Activated gamma-delta T cell treated with Interleukin-2 at 50 U/mL for 16 hours (primary cell): ENCODE measurements around the gene MKI67.

Experiments used
- DNase-seq: peaks from one replicate; pipeline ENCODE4 v3.0.0-alpha.2; 2020

MKI67 gene

DNA sequence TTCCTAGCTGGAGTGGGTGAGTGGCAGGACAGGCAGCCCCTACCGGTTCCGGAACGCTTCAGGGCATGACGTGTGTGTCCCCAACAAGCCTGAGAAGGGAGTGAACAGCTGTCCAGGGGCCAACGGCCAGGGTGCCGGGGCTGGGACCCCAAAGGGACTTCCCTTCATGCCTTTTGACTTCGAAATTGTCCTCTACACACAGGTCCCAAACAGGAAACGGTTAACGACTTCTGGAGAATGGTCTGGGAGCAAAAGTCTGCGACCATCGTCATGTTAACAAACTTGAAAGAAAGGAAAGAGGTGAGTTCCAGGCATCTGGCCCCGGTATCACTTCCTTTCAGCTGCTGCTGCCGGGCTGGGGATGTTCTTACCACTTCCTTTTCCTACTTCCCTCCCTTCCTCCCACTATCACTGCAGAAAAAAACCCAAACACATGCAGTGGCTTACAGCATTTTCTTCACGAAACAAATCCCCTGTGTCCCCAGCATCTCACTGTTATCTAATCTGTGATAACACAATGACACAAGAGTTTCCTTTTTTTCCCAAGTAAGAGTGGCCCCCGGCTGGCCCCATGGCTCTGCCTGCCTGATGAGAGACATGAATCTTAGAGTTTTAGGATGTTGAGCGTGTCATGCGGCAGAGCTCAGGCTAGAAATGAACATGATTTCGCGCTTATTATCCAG, 63.2 kb downstream of the MKI67 start:
- DNase-seq = peak; percentile 50

DNA sequence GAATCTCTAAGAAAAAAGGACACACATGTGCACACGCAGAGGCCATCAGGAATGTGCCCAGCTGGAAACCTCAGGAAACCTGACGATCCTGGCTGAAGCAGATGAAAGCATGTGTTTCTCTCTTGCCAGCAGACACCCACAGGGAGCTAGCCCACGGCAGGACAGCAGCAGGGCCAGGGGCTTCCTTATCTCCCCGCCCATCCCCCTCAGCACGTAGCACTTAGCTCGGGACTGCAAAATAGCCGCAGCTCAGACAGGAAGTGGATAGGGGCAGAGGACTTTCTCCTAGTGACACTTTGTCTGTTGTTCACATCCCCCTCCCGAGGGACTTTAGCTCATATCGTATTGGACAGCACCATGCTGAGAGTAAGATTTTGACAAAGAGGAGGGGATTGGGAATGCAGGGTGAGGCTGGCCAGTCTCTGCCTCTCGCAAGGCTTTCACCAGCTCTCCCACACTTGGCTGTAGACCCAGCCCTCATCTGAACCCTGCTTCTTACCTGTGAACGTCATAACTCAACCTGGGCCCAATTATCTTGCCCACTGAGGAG, 63.8 kb downstream of the MKI67 start:
- no peak for DNase-seq

DNA sequence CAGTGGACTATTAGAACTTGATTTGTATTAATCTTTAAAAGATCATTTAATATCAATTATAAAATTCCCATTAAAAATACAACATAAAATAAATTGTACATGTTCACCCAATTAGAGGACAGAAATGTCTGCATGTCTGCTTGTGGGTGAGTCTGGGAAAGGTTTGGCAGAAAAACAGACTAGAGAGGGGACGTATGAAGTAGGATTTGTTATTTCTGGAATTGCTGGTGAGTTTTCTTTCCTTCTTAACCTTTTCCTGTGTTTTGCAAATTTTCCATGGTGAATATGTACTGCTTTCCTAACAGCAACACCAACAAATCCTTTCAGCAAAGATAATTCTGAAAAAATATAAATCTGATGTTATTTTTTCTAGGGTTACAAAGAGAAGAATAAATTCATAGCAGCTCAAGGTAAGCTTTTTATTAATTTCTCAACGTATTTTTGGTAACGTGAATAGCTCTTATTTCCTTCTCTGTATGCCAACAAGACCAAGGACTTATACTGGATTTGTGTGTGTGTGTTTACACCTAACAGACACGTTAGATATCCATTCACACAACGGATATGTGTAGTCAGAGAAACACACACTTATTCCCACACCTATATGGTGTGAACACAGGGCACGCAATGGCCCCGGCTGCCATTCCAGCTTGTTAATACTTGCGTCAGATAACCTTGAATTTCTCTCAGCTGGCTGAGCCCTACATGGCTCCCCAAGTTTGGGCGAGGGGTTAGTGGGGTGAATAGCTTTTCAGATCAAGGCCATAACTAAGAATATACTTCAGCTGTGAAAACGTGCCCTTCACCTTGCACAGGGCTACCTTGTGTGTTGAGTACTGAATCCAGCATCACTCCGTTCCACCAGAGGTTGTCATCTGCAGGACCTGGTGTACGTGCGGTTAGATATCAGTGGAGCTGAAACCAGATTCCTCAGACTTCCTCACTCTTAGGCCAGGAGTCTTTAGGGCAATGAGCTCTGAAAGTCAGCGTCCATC, 64.6 kb downstream of the MKI67 start:
- DNase-seq = no peak

DNA sequence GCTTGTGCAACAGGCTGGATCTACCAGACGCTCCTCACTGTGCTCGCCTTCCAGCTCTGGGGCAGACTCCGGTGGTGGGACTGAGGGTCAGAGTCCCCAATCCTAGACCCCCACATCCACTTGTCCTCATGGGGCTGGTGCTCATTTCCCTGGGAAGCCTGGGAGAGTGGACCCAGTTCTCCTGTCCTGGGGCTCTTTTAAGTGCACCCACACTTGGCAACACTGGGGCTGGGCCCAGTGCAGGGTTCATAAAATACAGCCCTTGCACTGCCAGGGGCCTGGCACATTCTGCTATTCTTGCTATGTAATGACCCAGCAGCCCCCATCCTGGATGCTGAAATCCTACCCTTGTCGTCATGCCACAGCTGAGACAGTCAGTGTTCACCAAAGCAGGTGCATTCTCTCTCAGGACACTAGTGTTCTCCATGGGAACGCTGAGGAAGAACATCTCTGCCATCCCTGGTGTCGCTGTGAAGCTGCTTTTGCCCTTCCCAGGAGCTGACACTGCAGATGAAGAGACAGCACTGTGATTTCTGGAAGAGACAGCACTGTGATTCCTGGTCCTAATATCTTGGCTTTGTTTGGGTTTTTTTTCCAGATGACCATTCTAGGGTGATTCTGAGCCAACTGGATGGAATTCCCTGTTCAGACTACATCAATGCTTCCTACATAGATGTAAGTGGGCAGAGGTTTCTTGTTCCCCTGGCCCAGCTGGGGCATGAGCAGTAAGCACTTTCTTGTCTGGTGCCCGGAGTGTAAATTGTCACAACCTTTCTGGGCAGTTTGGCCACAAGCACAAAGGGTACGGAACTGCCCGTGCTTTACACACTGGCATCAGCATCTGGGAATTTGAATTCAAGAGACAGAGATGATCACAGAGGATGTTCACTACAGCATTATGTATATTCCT, 65.6 kb downstream of the MKI67 start:
- no peak for DNase-seq

DNA sequence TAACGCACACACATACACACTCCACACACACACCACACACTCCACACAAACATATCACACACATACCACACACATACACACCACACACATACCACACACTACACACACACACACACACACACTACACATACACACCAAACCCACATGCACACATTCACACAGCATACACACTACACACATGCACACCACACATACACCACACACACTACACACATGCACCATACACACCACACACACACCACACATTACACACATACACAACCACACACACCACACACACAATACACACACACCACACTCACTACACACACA, 66.3 kb downstream of the MKI67 start:
- no peak for DNase-seq

GRCh38 chr10:128059266-128059981, 66.8 kb downstream of the MKI67 start:
- peak; percentile 36 for DNase-seq

- no peak for DNase-seq
Observed at GRCh38 chr10:128058750-128059134, 67.5 kb downstream of the MKI67 start.

DNA sequence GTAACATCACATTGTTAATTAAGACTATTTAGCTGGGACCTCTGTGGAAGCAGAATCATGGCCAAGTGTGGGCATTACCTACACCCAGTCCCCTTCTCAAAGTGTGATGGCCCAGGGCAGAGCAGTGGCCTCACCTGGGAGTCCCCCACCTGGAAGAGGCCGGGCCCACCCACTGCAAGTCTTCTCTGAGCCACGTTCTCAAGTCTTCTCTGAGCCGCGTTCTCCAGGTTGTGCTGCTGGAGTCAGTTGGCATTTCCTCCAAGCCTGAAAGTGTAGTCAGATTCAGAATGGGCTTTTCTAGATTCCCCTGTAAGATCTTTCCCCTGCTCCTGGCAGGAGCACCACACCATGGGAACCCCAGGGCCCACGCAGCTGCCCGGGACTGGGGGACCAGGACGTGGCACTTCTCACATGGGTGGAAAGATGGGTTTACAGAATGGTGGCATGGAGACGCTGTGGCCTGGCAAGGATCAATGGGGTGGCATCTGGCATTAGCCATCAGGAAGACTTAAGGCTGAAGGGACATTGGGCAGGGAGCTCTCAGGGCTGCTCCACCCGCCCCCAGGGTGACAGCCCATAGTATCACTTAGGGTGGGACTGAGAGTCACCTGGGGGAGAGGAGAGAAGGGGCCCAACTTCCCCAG, 68.0 kb downstream of the MKI67 start:
- no peak for DNase-seq

GRCh38 chr10:128056303-128057050, 69.7 kb downstream of the MKI67 start:
- DNase-seq = no peak

GRCh38 chr10:128055061-128055868, 71.0 kb downstream of the MKI67 start:
- DNase-seq = no peak

DNA sequence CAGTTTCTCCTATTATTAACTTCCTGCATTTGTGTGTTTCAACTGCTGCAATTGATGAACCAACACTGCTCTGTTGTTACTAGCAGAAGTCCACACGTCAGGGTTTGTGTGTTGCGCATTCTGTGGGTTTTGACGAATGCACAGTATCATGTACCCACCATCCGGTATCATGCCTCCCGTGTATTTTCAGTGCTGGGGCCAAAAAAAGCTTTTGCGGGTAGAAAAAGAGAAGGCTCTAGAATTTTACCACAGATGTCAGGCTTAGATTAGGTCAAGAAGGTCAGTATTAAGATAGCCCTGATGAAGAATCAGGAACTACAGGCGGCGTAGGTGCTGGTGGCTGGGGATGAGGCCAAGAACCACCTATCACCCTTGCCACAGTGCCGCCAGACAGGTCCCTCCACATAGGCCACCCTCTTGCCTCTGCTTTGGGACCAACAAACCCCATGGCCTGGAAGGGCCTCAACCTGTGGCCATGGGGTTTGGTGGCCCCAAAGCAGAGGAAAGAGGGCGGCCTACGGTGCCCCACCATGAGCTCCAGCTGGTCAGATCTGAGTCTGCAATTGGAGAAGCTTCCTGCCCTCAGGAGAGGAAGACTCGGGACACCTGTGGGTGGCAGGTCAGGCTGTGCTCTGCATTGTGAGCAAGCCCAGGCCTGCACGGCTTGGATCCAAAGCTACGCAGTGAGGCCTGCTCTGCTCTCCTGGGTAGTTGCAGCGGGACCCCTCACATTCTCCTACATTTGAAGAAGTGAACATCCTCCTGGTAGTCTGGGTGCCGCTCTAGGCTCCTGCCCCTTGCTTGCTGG, 71.9 kb downstream of the MKI67 start:
- DNase-seq = no peak

DNA sequence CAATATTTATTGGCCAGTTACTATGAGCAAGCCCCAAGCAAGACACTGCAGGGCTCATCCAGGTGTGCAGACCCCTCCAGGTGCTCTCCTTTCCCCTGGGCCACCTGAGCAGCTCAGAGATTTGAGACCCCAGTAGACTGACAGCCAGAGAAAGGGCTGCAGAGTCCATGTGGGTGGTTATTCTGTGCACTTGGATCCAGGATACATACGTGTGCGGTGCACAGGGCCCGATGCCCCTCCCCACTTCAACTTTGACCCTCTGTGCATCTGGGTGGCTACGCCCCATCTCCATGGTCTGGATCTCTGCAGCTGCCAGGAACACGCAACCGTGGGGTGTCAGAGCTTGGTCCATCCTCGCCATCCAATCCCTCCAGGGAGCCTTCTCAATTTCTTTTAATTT, 72.9 kb downstream of the MKI67 start:
- no peak for DNase-seq

DNA sequence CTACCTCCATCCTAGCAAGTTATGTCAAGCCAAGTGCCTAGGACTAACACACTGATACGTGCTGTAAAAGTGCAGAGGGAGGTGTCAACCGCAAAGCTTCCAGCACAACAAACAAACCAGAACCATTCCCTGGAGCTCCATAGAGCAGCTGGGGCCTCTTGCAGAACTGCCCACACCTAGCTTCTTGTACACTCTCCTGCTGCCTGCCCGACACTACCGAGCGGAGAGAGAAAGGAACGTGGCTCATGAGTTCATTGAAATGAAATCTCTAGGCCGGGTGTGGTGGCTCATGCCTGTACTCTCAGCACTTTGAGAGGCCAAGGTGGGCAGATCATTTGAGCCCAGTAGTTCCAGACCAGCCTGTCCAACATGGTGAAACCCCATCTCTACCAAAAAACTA, 73.5 kb downstream of the MKI67 start:
- DNase-seq = no peak

GRCh38 chr10:128051548-128051947, 74.7 kb downstream of the MKI67 start:
- no peak for DNase-seq

DNA sequence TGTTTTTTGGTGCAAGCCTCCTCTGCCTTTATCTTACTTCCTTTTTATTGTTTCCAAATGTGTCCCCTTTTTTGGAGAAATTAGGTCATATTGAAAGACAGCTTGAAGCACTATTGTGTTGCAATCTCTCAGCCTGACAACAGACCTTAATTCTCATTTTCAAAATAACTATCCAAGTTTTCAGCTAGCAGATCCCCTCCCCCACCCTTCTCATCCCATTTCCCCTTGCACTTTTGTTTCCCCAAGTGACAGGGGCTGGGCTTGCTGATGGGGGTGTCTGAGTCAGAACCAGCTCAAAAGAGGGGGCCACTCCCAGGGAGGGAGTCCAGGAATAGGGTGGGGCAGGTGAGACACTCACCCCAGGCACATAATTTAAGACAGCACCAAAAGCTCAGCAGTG, 75.3 kb downstream of the MKI67 start:
- no peak for DNase-seq

GRCh38 chr10:128050121-128050516, 76.1 kb downstream of the MKI67 start:
- DNase-seq = no peak

GRCh38 chr10:128049226-128050120, 76.8 kb downstream of the MKI67 start:
- DNase-seq = no peak

GRCh38 chr10:128048819-128049210, 77.4 kb downstream of the MKI67 start:
- no peak for DNase-seq
